GM12801 (cell line): ENCODE results near the gene UNC119.

Source experiments
- TF ChIP-seq, protein P1 (sequence below): IDR thresholded peaks from one replicate; pipeline ENCODE4 v1.5.1; 2011; ENCODE audit warnings: control low read depth; ENCODE audit not compliant: insufficient read length; ENCODE audit errors: extremely low read depth

UNC119 gene

DNA sequence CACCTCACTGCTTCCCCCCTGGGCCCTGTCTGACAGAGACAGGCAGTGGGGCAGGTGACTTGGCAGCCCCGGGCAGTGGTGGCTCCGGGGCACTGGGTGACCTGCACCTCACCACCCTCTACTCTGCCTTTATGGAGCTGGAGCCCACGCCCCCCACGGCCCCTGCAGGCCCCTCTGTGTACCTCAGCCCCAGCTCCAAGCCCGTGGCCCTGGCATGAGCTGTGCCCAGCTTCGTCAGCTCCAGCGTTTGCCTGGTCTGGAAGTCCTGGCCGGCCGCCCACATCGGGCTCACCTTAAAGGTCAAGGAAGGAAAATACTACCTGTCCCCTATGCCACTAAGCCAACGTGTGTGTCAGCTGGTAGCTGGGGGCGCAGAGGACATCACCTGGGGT is 15.2 kb downstream of the UNC119 start:
- TF ChIP-seq, protein P1, sequence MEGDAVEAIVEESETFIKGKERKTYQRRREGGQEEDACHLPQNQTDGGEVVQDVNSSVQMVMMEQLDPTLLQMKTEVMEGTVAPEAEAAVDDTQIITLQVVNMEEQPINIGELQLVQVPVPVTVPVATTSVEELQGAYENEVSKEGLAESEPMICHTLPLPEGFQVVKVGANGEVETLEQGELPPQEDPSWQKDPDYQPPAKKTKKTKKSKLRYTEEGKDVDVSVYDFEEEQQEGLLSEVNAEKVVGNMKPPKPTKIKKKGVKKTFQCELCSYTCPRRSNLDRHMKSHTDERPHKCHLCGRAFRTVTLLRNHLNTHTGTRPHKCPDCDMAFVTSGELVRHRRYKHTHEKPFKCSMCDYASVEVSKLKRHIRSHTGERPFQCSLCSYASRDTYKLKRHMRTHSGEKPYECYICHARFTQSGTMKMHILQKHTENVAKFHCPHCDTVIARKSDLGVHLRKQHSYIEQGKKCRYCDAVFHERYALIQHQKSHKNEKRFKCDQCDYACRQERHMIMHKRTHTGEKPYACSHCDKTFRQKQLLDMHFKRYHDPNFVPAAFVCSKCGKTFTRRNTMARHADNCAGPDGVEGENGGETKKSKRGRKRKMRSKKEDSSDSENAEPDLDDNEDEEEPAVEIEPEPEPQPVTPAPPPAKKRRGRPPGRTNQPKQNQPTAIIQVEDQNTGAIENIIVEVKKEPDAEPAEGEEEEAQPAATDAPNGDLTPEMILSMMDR: no peak

- TF ChIP-seq, protein P1: no peak
These were observed 15.7 kb downstream of the UNC119 start for GRCh38 chr17:28536532-28537218.

GRCh38 chr17:28534740-28535375 is 17.6 kb downstream of the UNC119 start:
- TF ChIP-seq, protein P1: no peak

GRCh38 chr17:28533091-28533807 is 19.2 kb downstream of the UNC119 start:
- TF ChIP-seq, protein P1: no peak

DNA sequence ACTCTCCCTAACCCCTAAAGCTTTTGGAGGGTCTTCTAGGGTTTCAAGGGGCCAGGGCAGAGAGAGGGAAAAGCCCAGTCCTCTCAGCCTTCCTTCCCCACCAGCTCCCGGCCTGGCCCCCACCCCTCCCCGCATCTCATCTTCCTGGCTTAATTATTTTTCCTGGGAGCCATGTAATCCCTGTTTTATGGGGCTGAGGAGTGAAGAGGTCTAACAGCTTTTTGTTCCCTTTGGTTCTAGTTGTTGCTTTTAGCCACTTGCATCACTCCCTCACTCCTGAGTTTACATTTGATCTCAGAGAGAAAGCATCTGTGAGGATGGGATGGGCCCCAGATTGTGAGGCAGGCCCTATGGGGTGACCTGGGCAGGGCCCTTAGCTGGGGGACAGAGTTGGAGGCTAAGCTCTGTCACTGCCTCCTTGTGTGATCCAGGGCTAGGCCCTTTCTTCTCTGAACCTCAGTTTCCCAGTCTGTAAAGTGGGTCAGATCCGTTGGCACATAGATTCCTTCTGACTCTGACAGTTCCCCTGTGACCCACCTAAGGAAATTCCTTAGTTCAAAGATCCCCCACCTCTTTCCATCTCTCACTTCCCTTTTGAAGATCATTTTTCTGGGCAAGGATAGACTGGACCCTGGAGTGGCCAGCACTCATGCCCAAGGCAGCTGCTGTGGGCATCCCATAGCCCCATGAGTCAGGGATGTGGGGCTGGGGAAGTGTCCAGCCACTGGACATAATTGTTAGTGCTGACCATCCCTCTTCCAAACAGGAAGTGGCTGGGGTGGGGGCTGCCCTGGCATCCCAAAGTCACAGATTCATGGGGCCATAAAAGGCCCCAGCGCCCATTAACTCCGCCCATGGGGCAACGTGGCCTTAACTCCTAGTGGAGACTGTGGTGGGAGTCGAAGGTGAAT is 20.1 kb downstream of the UNC119 start:
- TF ChIP-seq, protein P1: no peak

- TF ChIP-seq, protein P1: no peak
These were observed 21.5 kb downstream of the UNC119 start for GRCh38 chr17:28530926-28531325.
